ENCODE results near the gene ARHGAP24. TPM values are rescaled to one million over a fixed set of nuclear protein-coding genes. Genes with fewer than 3 reads are reported as not detected.
A peak's percentile ranks its signal among the peaks of the same experiment; 100 is the strongest.

The ARHGAP24 gene
- total and polyA plus RNA-seq, 4 donors = 1.8 to 15.2 (median 3.3) TPM

- no peaks in the 10 kb centered on the region for H3K27me3 ChIP-seq (ENCODE audit: control insufficient read depth in 4 of 4, insufficient read depth in 4 of 4, low read length in 3 of 4)
- DNase-seq (ENCODE audit: low spot score) = no peak
- no peak overlapping the region for H3K9ac ChIP-seq (ENCODE audit: low read depth in 1 of 2, low read length in 2 of 2)
- H3K36me3 ChIP-seq (ENCODE audit: control insufficient read depth in 4 of 4, insufficient read depth in 3 of 4, low read depth in 1 of 4, low read length in 3 of 4) = no peaks in the 10 kb centered on the region
- H3K4me3 ChIP-seq (ENCODE audit: low read depth in 1 of 3, low read length in 3 of 3) = no peak overlapping the region
- H3K27ac ChIP-seq (ENCODE audit: low read depth in 1 of 2, low read length in 2 of 2) = no peak overlapping the region
- no peaks in the 10 kb centered on the region for H3K9me3 ChIP-seq (ENCODE audit: control insufficient read depth in 4 of 4, low read length in 3 of 4)
- no peak for TF ChIP-seq EGR1 (IDR thresholded peaks at IDR 0.05; ENCODE audit: low read depth in 2 of 2)
- no peak for TF ChIP-seq YY1 (IDR thresholded peaks at IDR 0.05)
- TF ChIP-seq GABPA (IDR thresholded peaks at IDR 0.05 in 1 of 2, conservative IDR thresholded peaks at IDR 0.05 in 1 of 2) = no peak
- no peak for TF ChIP-seq HNF4A (conservative IDR thresholded peaks at IDR 0.05)
- no peak for TF ChIP-seq RAD21 (IDR thresholded peaks at IDR 0.05)
- peak; percentile 16 for TF ChIP-seq NR2F2 (IDR thresholded peaks at IDR 0.05)
- TF ChIP-seq ZBTB33 (IDR thresholded peaks at IDR 0.05) = no peak
- TF ChIP-seq JUND (IDR thresholded peaks at IDR 0.05) = no peak
- WGBS = 73% methylated on average over 4 of the region's 4 CpGs
- no peaks in the 10 kb centered on the region for H3K4me1 ChIP-seq (ENCODE audit: control insufficient read depth in 4 of 4, insufficient read depth in 4 of 4, low read length in 3 of 4)
These were observed 558.2 kb downstream of the ARHGAP24 start for GRCh38 chr4:86033171-86033570.

GRCh38 chr4:86034616-86035015 lies 559.7 kb downstream of the ARHGAP24 start:
- Histone ChIP-seq H3K27me3 (ENCODE audit: control insufficient read depth in 4 of 4, insufficient read depth in 4 of 4, low read length in 3 of 4) (peaks cover 0 to 5% (median 0%) of the 10 kb centered on the region in 4 donors), H3K9ac (ENCODE audit: low read depth in 1 of 2, low read length in 2 of 2) (no peak overlapping the region), H3K27ac (ENCODE audit: low read depth in 1 of 2, low read length in 2 of 2) (no peak overlapping the region), H3K36me3 (ENCODE audit: control insufficient read depth in 4 of 4, insufficient read depth in 3 of 4, low read depth in 1 of 4, low read length in 3 of 4) (no peaks in the 10 kb centered on the region), H3K4me1 (ENCODE audit: control insufficient read depth in 4 of 4, insufficient read depth in 4 of 4, low read length in 3 of 4) (no peaks in the 10 kb centered on the region), H3K9me3 (ENCODE audit: control insufficient read depth in 4 of 4, low read length in 3 of 4) (no peaks in the 10 kb centered on the region), H3K4me3 (ENCODE audit: low read depth in 1 of 3, low read length in 3 of 3) (no peak overlapping the region)
- DNase-seq (ENCODE audit: low spot score) = no peak
- WGBS = 97% methylated on average over 2 of the region's 2 CpGs
- no peak for TF ChIP-seq REST (IDR thresholded peaks at IDR 0.05)
- no peak for TF ChIP-seq GABPA (IDR thresholded peaks at IDR 0.05 in 1 of 2, conservative IDR thresholded peaks at IDR 0.05 in 1 of 2)
- no peak for TF ChIP-seq FOXA2 (IDR thresholded peaks at IDR 0.05)
- TF ChIP-seq TAF1 (conservative IDR thresholded peaks at IDR 0.05) = no peak
- no peak for TF ChIP-seq YY1 (IDR thresholded peaks at IDR 0.05)
- no peak for TF ChIP-seq MAX (IDR thresholded peaks at IDR 0.05)
- no peak for TF ChIP-seq HNF4A (conservative IDR thresholded peaks at IDR 0.05)
- TF ChIP-seq ZBTB33 (IDR thresholded peaks at IDR 0.05) = no peak
- no peak for TF ChIP-seq JUND (IDR thresholded peaks at IDR 0.05)

Measured in liver (tissue), 9 donors.